Activated naive CD8-positive, alpha-beta T cell treated with anti-CD3 and anti-CD28 coated beads for 36 hours (primary cell): ENCODE measurements around the gene COPS7A. TPM values are rescaled to one million over a fixed set of nuclear protein-coding genes. Genes with fewer than 3 reads are reported as not detected.
A peak's percentile ranks its signal among the peaks of the same experiment; 100 is the strongest.
"Not testable (repeated sequence)": the region's sequence is repeated elsewhere in the genome, so short reads cannot be mapped to it uniquely, and the experiment has no call there.

Experiments
- DNase-seq: peaks from one replicate; pipeline ENCODE4 v3.0.0; 2021
- H3K27ac Mint-ChIP-seq: one replicate; pipeline ENCODE4 v1.8.0; 2022; ENCODE audit warnings: mild to moderate bottlenecking, moderate library complexity, mixed read lengths
- H3K27me3 Mint-ChIP-seq: one replicate; pipeline ENCODE4 v1.8.0; 2022; ENCODE audit warnings: mild to moderate bottlenecking, mixed read lengths
- H3K36me3 Mint-ChIP-seq: one replicate; pipeline ENCODE4 v1.8.0; 2021; ENCODE audit warnings: mild to moderate bottlenecking, mixed read lengths
- H3K4me1 Mint-ChIP-seq: one replicate; pipeline ENCODE4 v1.8.0; 2021; ENCODE audit warnings: mixed read lengths
- H3K4me3 Mint-ChIP-seq: one replicate; pipeline ENCODE4 v1.8.0; 2022; ENCODE audit warnings: mild to moderate bottlenecking, moderate library complexity, mixed read lengths
- H3K9me3 Mint-ChIP-seq: one replicate; pipeline ENCODE4 v1.8.0; 2022; ENCODE audit warnings: mixed read lengths
- total RNA-seq, 2 experiments: library from RNA; stranded (reverse); gene quantifications; one replicate each; pipeline ENCODE4 v1.2.3, GENCODE V29; 2021

COPS7A gene
- total RNA-seq, 2 experiments from 2014 or later, result 37.1 to 41.6 TPM

- DNase-seq, result no peak
- Mint-ChIP-seq H3K27ac (no peak overlapping the region), H3K9me3 (no peaks in the 10 kb centered on the region), H3K27me3 (no peaks in the 10 kb centered on the region), H3K36me3 (peaks cover 20% of the 10 kb centered on the region), H3K4me1 (peaks cover 10% of the 10 kb centered on the region), H3K4me3 (no peak overlapping the region)
Observed at GRCh38 chr12:6730169-6730568, 6.3 kb downstream of the COPS7A start.

- Mint-ChIP-seq H3K27me3 (no peaks in the 10 kb centered on the region), H3K36me3 (peaks cover 14% of the 10 kb centered on the region), H3K27ac (no peak overlapping the region), H3K9me3 (no peaks in the 10 kb centered on the region), H3K4me3 (no peak overlapping the region), H3K4me1 (peaks cover 4% of the 10 kb centered on the region)
- DNase-seq, result no peak
Observed at GRCh38 chr12:6734506-6735387, 10.9 kb downstream of the COPS7A start.

- peaks cover 10% of the 10 kb centered on the region for H3K36me3 Mint-ChIP-seq
- no peak overlapping the region for H3K27ac Mint-ChIP-seq
- H3K27me3 Mint-ChIP-seq, result no peaks in the 10 kb centered on the region
- no peak overlapping the region for H3K4me3 Mint-ChIP-seq
- H3K9me3 Mint-ChIP-seq, result no peaks in the 10 kb centered on the region
- H3K4me1 Mint-ChIP-seq, result peaks cover 4% of the 10 kb centered on the region
- peak; percentile 34 for DNase-seq
Observed at GRCh38 chr12:6735448-6736191, 11.8 kb downstream of the COPS7A start.

- Mint-ChIP-seq H3K9me3 (no peaks in the 10 kb centered on the region), H3K27ac (no peak overlapping the region), H3K4me1 (peaks cover 4% of the 10 kb centered on the region), H3K27me3 (no peaks in the 10 kb centered on the region), H3K4me3 (no peak overlapping the region), H3K36me3 (peaks cover 3% of the 10 kb centered on the region)
- DNase-seq, result no peak
Observed at GRCh38 chr12:6736754-6737153, 12.9 kb downstream of the COPS7A start.

- H3K4me3 Mint-ChIP-seq, DNase-seq, H3K27ac Mint-ChIP-seq, H3K9me3 Mint-ChIP-seq, H3K27me3 Mint-ChIP-seq: not testable (repeated sequence)
- Mint-ChIP-seq H3K4me1 (peaks cover 27% of the 10 kb centered on the region), H3K36me3 (peaks cover 23% of the 10 kb centered on the region)
Observed at GRCh38 chr12:6742080-6742479, 18.2 kb downstream of the COPS7A start.

GRCh38 chr12:6742834-6743233 lies 19.0 kb downstream of the COPS7A start:
- H3K36me3 Mint-ChIP-seq, result peaks cover 30% of the 10 kb centered on the region
- no peaks in the 10 kb centered on the region for H3K9me3 Mint-ChIP-seq
- DNase-seq, result no peak
- peak overlapping the region; percentile 52 for H3K27ac Mint-ChIP-seq
- no peaks in the 10 kb centered on the region for H3K27me3 Mint-ChIP-seq
- H3K4me3 Mint-ChIP-seq, result no peak overlapping the region
- peaks cover 27% of the 10 kb centered on the region for H3K4me1 Mint-ChIP-seq

DNA sequence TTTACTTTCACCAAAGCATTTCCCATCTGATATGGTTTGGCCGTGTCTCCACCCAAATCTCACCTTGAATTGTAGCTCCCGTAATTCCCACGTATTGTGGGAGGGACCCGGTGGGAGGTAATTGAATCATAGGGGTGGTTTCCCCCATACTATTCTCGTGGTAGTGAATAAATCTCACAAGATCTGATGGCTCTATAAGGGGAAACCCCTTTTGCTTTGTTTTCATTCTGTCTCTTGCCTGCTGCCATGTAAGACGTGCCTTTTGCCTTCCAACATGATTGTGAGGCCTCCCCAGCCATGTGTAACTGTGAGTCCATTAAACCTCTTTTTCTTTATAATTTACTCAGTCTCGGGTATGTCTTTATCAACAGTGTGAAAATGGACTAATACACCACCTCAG lies 19.5 kb downstream of the COPS7A start:
- not testable (repeated sequence) for H3K4me3 Mint-ChIP-seq, DNase-seq, H3K9me3 Mint-ChIP-seq, H3K27me3 Mint-ChIP-seq
- Mint-ChIP-seq H3K4me1 (peaks cover 27% of the 10 kb centered on the region), H3K36me3 (peaks cover 33% of the 10 kb centered on the region), H3K27ac (peak overlapping the region; percentile 52)

GRCh38 chr12:6745741-6746525 lies 22.1 kb downstream of the COPS7A start:
- Mint-ChIP-seq H3K27ac (peak overlapping the region; percentile 77), H3K4me3 (no peak overlapping the region)

DNA sequence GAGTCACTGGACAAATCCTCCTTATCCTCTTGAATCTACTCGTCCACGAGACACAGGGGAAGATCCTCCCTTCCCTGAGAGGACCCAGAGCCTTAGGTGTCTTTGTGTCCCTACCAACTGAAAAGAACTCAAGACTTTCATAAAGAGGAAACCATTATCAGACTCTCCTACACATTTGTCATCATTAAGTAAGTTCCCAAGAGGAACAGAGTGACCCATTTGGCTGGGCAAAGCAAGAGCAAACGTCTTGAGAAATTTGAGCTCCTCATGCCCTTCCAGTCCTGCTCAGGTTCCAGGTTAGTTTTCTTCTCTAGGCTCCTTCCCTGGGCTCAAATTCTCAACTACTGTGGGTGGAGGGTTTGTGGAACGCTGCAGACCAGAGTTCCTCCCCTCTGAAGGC lies 23.4 kb downstream of the COPS7A start:
- H3K36me3 Mint-ChIP-seq, result peaks cover 46% of the 10 kb centered on the region
- H3K27me3 Mint-ChIP-seq, result no peaks in the 10 kb centered on the region
- no peaks in the 10 kb centered on the region for H3K9me3 Mint-ChIP-seq
- DNase-seq, result no peak
- no peak overlapping the region for H3K4me3 Mint-ChIP-seq
- peaks cover 37% of the 10 kb centered on the region for H3K4me1 Mint-ChIP-seq
- H3K27ac Mint-ChIP-seq, result peak overlapping the region; percentile 68

More at GRCh38 chr12:6745741-6746525, 22.1 kb downstream of the COPS7A start:
- no peaks in the 10 kb centered on the region for H3K27me3 Mint-ChIP-seq
- no peak for DNase-seq
- no peaks in the 10 kb centered on the region for H3K9me3 Mint-ChIP-seq
- peaks cover 44% of the 10 kb centered on the region for H3K36me3 Mint-ChIP-seq
- peaks cover 27% of the 10 kb centered on the region for H3K4me1 Mint-ChIP-seq

GRCh38 chr12:6748761-6749160 lies 24.9 kb downstream of the COPS7A start:
- Mint-ChIP-seq H3K27ac (no peak overlapping the region), H3K4me3 (no peak overlapping the region), H3K36me3 (peaks cover 42% of the 10 kb centered on the region), H3K27me3 (no peaks in the 10 kb centered on the region), H3K4me1 (peaks cover 27% of the 10 kb centered on the region), H3K9me3 (no peaks in the 10 kb centered on the region)
- no peak for DNase-seq

DNA sequence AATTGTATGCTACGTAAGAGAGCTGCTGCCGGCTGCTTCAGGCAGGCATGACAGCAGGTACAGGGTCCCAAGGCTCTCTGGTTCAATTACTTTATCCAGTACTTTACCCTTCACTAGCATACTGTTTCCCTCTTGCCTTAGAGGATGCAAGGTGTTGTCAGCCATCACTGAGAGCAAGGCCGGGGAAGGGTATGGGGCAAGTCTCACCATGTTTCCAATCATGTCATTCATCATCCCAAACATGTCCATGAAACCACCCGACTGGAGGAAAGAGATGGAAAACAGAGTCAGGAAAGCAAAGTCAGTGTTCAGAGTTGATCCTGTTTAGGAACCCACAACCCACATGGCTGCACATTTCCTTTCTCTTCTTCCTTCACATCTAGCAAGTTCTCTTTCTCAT lies 26.7 kb downstream of the COPS7A start:
- Mint-ChIP-seq H3K27ac (no peak overlapping the region), H3K27me3 (no peaks in the 10 kb centered on the region), H3K36me3 (peaks cover 32% of the 10 kb centered on the region), H3K4me1 (peaks cover 26% of the 10 kb centered on the region), H3K9me3 (no peaks in the 10 kb centered on the region), H3K4me3 (no peak overlapping the region)
- no peak for DNase-seq

- Mint-ChIP-seq H3K27ac (peak overlapping the region; percentile 96), H3K9me3 (no peaks in the 10 kb centered on the region), H3K4me3 (peak overlapping the region; percentile 92), H3K4me1 (peaks cover 20% of the 10 kb centered on the region), H3K27me3 (no peaks in the 10 kb centered on the region), H3K36me3 (peaks cover 25% of the 10 kb centered on the region)
- no peak for DNase-seq
Observed at GRCh38 chr12:6751767-6752166, 27.9 kb downstream of the COPS7A start.

DNA sequence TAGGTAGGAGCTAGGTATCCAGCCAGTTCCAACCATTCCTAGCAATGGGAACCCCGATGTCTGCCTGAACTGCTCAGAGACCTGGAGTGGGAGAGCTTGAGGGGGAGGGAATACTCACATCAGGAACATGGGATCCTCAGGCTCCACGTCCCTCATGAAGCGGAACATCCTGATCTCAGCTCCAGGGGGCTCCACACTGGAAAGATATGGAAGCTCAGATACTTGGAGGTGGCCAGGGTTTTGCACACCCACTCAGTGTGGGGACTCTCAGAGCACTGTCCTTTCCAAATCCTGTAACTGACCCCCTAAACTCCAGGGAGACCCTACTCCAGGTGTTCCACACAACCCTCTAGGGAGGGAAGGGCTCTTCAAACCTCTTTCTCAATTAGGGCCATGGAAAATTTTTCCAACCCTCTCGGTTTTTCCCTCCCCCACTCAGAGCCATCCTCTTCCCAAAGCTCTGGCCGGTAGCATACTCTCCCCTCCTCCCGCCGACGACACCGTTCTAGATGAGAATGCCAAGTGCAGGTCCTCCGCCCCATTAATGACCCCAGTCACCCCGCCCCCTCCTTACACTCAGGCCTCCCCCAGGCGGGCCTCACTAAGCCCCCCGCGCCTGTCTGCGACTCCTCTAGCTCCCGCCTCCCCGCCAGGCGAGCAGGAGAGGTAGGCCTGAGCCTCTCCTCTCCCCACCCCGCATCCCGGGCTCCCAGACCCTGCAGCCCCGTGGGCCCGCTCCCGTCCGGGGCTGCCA lies 28.5 kb downstream of the COPS7A start:
- peaks cover 22% of the 10 kb centered on the region for H3K36me3 Mint-ChIP-seq
- peak overlapping the region; percentile 96 for H3K27ac Mint-ChIP-seq
- DNase-seq, result peak; percentile 53
- H3K9me3 Mint-ChIP-seq, result no peaks in the 10 kb centered on the region
- peaks cover 20% of the 10 kb centered on the region for H3K4me1 Mint-ChIP-seq
- H3K27me3 Mint-ChIP-seq, result peaks cover 3% of the 10 kb centered on the region
- H3K4me3 Mint-ChIP-seq, result peak overlapping the region; percentile 92
